ENCODE data around the gene TAP2. TPM values are rescaled to one million over a fixed set of nuclear protein-coding genes. Genes with fewer than 3 reads are reported as not detected.

TAP2 gene
- total RNA-seq, 1 experiment from 2014 or later, result 59.9 TPM

GRCh38 chr6:32858194-32858593, 19.7 kb upstream of the TAP2 start:
- intact Hi-C loops (cut with micrococcal nuclease), result no loop called here
- CTCF ChIA-PET, result interaction anchor here (1.3 to 5.9 kb wide), 2 partner anchors 10 to 20 kb away, joined by 4 to 80 read pairs; partner anchors contain the start of gene TAP2
- no peak for TF ChIP-seq REST (IDR thresholded peaks at IDR 0.05; ENCODE audit: low read depth)
- no peak for TF ChIP-seq SRF (IDR thresholded peaks at IDR 0.05; ENCODE audit: low read depth)
- TF ChIP-seq JUND (IDR thresholded peaks at IDR 0.05), result no peak
- no peak for TF ChIP-seq POLR2A (IDR thresholded peaks at IDR 0.05; ENCODE audit: borderline replicate concordance, extremely low read depth, insufficient read depth, insufficient read length)
- no peak for TF ChIP-seq ZBTB33 (IDR thresholded peaks at IDR 0.05; ENCODE audit: extremely low read depth, insufficient replicate concordance, low read length)
- TF ChIP-seq MAX (IDR thresholded peaks at IDR 0.05), result no peak
- TF ChIP-seq RAD21 (IDR thresholded peaks at IDR 0.05; ENCODE audit: low read depth), result no peak
- no peak for TF ChIP-seq CBX3 (IDR thresholded peaks at IDR 0.05; ENCODE audit: low read depth)
- no peak for TF ChIP-seq EZH2phosphoT487 (IDR thresholded peaks at IDR 0.05; ENCODE audit: borderline replicate concordance)
- no peak for TF ChIP-seq EZH2 (IDR thresholded peaks at IDR 0.05)
- no peak for TF ChIP-seq ZFX (IDR thresholded peaks at IDR 0.05)
- ATAC-seq (no peak), DNase-seq (ENCODE audit: low read depth, low spot score) (no peak)
- Histone ChIP-seq H4K20me1 (ENCODE audit: insufficient read depth) (no peaks in the 10 kb centered on the region), H3K4me1 (ENCODE audit: control insufficient read depth in 1 of 2, insufficient read depth in 2 of 2, low read length in 2 of 2) (peaks cover 2 to 25% of the 10 kb centered on the region in 2 experiments; a peak in 3 of 4 replicates), H3K79me2 (ENCODE audit: insufficient read depth, low read length) (no peaks in the 10 kb centered on the region), H3K9ac (ENCODE audit: low read length) (no peak overlapping the region), H3K36me3 (ENCODE audit: control insufficient read depth in 1 of 2, insufficient read depth in 2 of 2, low read length in 2 of 2) (no peaks in the 10 kb centered on the region), H3K4me3 (replicated peaks in 1 of 2; ENCODE audit: low read depth in 1 of 2, low read length in 2 of 2) (no peak overlapping the region), H2AFZ (ENCODE audit: low read depth, low read length, poor library complexity, severe bottlenecking) (no peak overlapping the region), H3K9me2 (ENCODE audit: insufficient read depth) (no peaks in the 10 kb centered on the region), H3K27me3 (ENCODE audit: insufficient read depth, low read length) (no peaks in the 10 kb centered on the region), H3K4me2 (ENCODE audit: low read length) (no peak overlapping the region), H3K27ac (ENCODE audit: low read depth, low read length) (no peak overlapping the region), H3K9me3 (ENCODE audit: control insufficient read depth in 1 of 2, insufficient read depth in 1 of 2, low read depth in 1 of 2, low read length in 2 of 2) (no peaks in the 10 kb centered on the region)
- POLR2A ChIA-PET, result interaction anchor here (1.7 kb wide), 1 partner anchor 20 kb away, joined by 5 read pairs; the partner anchor contains the start of gene TAP2
- BruUV-seq (replicated peaks), result no TSS peak
- RAD21 ChIA-PET (ENCODE audit: low non-redundant PET in 1 of 2, low total read pairs in 2 of 2, uncharacterized antibody in 2 of 2, unreplicated experiment in 2 of 2), result interaction anchor here in 1 of 2 experiments (1.4 kb wide), 1 partner anchor 20 kb away, joined by 3 read pairs; the partner anchor contains the start of gene TAP2

All from HCT116 (cell line).